NCI-H748 treated with DMSO at 0.1 percent for 48 hours (cell line): ENCODE data around the gene PACSIN2.

Experiments used
- DNase-seq: peaks from one replicate; lab custom pipeline; 2025; lab: John Stamatoyannopoulos, UW

The PACSIN2 gene

DNA sequence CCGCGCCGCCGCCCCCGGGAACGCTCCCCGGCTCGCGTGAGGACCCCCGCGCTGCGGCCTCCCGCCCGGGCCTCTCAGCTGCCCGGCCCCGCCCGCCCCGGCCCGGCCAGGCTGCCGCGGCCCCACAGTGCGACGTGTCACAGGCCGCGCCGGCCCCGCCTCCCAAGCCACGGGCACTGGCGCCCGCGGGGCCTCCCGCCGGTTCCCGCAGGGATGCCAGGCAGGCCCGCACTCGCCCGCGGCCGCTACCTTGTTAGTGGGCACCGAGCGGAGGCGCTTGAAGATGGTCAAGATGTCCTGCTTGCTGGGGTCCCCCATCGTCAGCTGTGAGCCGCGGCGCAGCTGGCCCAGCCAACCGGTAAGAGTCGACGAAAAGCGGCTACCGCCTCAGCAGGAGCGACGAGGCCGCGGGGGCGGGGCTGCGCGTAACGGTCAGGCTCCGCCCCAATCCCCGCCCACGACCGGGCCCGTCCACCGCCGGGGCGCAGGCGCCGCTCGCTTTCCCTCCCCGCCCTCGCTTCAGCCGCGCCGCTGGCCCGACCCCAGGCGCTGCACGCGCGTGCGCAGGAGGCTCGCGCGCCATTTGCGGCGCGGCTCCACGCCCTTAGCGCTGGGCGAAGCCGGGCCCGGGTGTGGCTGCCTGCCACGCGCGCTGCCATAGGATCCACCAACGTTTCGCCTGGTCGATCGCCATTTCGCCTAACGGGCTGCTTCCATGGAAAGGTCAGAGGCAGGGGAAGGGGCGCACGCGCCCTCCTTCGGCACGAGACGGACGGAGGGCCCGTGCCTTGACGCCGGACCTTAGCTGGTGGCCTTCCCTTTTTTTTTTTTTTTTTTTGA, 157.9 kb downstream of the PACSIN2 start, which contains the start of gene ARFGAP3:
ARFGAP3 (minus strand) TSS at position 409 of the 840 bp plus-strand sequence; CDS start at position 318, 91 bp downstream.
- peak; percentile 80 for DNase-seq

DNA sequence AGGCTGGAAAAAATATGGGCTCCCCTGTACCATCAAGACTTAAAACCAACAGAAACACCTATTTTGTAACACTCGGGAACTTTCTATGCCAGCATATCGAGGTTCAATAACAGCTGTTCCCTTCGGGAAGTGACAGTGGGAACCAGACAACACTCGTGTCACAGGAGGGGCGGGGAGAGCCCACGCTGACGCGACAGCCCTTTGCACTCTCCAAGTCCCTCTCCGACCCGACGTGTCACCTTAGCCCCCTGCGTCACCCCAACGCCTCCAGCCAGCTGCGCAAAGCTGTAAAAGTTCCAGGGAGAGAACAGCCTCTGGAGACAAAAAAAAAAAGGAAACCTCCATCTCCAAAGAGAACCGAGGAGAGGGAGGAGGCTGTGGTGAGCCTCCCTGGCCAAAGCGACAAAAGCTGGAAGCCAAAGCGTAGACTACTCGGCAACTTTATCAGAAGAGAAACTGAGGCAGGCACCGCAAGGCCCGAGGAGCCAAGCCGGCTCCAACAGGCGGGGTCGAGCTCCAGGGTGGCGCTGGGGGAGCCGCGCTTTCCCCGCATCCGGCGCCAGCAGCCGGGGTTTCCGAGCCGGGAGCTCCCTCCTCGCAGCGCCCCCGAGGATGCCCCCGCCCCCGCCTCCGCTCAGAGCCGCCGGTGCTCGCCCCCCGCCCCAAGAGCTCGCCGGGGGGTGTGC, 158.6 kb downstream of the PACSIN2 start:
- DNase-seq = peak; percentile 12

DNA sequence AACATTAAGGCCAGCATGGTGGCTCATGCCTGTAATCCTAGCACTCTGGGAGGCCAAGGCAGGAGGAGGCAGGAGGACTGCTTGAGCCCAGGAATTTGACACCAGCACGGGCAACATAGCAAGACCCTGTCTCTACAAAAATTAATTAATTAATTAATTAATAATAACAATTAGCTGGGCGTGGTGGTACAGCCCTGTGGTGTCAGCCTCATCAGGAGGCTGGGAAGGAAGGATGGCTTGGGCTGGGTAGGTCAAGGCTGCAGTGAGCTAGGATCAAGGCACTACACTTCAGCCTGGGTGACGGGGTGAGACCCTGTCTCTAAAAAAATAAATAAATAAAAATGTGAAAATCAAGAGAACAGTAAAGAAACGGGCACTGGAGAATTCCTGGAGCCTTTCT, 159.2 kb downstream of the PACSIN2 start:
- no peak for DNase-seq

DNA sequence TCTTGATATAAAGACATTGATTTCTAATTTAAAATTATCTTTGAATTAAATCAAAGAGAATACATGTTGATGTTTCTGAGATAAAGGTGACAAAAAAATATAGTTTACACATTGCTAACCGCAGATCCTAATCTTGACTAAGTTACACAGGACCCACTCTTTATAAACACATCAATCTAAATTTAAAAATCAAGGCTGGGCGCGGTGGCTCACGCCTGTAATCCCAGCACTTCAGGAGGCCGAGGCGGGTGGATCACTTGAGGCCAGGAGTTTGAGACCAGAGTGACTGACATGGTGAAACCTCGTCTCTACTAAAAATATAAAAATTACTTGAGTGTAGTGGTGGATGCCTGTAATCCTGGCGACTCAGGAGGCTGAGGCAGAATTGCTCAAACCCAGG, 159.7 kb downstream of the PACSIN2 start:
- no peak for DNase-seq

DNA sequence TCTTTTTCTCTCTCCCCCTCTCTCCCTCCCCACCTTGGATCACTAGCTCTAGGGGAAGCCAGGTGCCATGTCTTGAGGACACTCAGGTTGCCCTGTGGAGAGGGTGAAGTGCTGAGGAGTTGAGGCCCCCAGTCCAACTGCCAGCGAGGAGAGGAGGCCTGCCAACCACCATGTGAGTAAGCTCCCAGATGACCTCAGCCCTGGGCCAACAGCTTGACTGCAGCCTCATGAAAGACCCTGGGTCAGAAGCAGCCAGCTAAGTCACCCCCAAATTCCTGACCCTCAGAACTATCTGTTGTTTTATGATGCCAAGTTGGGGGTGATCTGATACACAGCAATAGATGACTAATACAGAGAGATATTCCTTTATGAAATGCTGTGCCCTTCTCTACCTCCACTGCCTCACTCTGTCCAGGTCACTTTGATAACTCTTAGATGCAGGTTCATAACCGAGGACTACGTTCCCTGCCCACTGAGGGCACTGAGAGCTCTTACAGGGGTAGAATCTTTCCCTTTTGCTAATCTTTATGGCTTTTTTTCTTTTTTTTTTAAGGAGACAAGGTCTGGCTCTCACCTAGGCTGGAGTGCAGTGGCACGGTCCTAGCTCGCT, 165.9 kb downstream of the PACSIN2 start:
- DNase-seq = no peak

DNA sequence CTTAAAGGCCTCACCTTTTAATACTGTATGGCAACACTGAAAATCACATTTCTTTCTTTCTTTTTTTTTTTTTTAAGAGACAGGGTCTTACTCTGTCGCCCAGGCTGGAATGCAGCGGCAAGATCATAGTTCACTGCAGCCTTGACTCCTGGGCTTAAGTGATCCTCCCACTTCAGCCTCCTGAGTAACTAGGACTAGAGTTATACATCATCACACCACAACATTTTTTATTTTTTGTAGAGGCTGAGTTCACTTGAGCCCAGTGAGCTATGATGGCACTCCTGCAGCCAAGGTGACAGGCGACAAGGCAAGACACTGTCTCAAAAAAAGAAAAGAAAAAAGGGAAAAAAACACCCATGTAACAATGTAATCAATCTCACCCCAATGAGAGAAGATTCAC, 167.8 kb downstream of the PACSIN2 start:
- no peak for DNase-seq

DNA sequence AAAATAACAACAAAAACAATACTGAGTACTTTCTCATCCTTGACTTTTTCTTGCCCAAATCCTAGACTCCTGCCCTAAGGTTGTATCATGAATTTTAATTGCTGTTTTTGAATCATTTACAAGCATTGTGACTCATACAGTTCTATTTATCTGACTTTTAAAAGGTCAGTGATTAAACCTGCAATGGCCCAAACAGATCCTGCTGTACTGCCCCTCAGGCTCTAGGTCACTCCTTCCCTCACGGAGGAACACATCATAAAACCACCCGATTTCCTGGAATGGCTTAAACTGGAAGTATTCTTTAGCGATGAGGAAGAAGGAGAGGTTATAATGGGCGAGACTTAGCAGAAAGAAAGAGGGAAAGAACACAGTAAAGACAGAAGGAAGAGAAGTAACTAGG, 170.2 kb downstream of the PACSIN2 start:
- DNase-seq = no peak

DNA sequence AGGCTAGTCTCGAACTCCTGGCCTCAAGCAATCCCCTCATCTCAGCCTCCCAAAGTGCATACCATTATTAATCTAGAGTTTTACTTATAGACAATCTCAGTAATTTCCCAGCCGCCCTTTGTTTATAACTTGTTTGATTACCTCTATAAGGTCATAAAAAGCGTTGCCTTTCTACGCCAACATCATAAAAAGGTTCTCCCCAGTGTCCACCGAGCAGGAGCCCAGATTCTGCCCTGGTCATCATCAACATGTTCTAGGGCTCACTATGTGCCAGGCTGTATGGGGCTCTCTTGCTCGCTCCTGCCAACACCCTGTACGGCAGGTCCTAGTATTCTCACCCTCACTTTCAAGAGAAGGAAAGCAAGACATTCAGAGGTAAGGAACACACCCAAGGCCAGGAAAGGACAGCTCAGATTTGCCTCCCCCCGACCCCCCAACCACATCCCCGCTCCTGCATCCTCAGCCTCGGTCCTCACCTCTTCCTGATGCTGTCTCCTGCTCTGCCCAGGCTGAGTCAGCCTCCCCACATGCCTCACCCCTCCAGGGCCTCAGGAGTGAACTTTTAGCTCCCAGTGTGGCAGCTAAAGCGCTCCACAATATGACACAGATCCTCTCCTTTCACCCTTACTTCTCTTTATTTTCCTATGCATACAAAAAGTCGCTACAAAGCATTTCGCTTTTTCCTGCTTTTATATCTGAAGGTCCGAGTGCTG, 172.1 kb downstream of the PACSIN2 start:
- no peak for DNase-seq

DNA sequence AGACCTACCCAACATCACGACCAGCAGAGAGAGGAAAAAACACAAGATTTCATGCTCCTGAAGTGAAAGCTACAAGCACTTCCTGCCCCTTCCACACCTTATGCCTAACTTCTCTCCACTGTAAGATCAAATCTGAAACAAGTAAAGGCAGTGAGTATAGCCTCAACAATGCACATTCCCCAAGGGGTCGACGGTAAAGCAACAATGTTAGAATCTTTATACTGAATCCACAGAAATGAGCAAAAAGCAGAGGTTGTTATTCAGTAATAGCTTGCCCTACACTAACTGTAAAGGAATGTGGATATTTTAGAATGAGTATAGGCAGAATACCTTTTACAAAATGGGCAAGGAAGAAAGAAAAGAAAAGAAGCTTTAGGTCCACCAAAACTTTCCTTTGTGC, 173.5 kb downstream of the PACSIN2 start:
- DNase-seq = no peak

DNA sequence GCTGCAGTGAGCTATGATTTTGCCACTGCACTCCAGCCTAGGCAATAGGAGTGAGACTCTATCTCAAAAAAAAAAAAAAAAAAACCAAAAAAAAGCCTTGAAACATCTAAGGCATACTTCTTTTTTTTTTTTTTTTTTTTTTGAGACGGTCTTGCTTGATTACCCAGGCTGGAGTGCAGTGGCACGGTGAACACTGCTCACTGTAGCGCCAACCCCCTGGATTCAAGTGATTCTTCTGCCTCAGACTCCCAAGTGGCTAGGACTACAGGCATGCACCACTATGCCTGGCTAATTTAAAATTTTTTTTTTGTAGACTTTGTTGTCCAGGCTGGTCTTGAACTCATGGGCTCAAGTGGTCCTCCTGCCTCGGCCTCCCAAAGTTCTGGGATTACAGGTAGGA, 177.4 kb downstream of the PACSIN2 start:
- DNase-seq = no peak

DNA sequence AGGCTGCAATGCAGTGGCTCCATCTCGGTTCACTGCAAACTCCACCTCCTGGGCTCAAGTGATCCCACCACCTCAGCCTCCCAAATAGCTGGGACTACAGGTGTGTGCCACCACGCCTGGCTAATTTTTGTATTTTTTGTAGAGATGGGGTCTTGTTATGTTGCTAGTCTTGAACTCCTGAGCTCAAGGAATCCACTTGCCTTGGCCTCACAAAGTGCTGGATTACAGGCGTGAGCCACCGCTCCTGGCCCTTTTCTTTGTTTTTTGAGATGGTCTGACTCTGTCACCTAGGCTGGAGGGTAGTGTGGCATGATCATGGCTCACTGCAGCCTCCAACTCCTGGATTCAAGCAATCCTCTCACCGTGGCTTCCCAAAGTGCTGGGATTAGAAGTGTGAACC, 178.9 kb downstream of the PACSIN2 start:
- DNase-seq = no peak

DNA sequence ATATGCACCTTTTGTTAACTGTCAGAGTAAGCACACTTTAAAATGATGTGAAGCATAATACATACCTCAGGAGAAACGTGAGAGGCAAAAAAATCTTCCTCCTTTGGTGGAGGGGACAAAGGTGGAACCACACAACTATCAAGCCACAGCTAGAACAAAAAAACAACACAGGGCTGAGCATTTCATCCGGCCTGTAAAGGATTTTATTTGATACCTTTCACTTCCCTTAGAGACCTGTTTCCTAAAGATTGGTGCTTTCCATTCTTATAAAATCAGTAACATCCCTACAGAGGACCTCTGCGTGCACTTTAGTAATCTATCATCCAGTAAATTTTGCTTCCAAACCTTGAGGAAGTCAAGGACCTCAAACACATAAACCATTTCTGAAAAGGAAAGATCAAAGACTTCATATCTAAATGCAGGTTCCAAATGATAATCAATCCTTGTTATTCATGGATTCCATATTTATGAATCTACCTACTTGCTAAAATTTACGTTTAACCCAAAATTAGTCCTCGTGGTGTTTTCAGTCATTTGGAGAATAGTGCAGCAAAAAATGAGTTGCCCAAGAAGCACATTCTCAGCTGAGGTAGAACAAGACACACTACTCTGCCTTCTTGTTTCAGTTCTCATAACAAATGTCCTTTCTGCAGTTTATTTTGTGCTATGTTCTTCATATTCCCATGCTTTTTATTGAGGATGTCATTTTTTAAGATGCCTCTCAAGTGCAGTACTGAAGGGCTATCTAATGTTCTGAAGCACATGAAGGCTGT, 180.6 kb downstream of the PACSIN2 start:
- no peak for DNase-seq

DNA sequence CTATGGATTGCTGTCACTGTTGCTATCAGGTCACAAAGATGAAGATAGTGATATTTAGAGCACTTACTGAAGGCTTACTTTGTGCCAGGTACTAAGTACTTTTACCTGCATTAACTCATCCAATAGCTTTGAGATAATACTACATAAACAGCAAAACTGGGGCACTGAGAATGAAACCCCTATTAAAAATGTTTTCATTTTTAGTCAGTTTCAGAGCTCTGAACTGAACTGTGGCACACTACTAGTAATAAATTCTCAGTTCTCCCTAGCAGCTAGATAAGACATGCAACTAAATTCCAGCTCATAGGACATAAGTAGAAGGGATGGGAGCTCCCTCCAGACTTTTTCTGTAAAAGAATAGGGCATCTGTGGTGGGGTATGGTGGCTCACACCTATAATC, 181.8 kb downstream of the PACSIN2 start:
- DNase-seq = no peak

DNA sequence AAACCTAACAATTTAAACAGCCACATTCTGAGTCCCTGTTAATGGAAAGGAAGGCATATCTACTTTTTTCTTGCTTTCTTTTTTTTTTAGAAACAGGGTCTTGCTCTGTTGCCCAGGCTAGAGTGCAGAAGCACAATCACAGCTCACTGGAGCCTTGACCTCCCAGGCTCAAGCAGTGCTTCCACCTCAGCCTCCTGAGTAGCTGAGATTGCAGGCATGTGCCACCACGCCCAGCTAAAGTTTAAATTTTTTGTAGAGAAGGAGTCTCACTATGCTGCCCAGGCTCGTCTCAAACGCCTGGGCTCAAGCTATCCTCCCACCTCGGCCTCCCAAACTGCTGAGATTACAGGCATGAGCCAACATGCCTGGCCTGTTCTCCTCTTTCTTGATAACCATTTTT, 183.2 kb downstream of the PACSIN2 start:
- no peak for DNase-seq

DNA sequence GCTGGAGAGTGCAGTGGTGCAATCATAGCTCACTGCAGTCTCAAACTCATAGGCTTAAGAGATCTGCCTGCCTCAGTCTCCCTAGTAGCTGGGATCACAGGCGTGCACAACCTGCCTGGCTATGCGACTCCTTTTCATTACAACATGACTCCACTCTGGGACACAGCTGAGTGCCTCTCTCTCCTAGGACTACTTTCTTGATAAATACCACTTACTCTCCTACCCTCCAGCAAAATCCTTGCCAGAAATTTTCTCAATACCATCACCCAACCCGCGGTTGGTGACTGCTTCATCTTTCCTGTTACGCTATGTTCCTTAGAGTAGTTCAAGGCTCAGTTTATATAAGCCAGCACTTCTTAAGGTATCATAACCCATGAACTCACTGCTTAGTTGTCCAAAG, 184.8 kb downstream of the PACSIN2 start:
- no peak for DNase-seq

DNA sequence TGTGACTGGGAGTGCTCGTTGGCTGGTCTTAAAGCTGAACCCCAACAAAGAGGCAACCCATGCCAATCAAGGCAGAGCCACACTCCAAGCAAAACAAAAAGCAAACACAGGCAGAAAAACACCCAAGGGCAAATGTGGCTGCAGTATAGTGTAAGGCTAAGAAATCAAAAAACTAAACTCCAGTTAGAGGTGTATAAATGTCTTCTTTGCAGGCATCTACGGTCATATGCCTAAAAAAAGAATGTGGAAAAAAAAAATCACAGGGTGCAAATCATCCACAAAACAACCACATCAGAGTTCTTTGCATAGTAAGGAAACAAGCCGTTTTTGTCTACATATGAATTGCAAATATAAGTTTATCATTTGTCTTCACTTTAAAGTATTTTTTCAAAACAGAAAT, 185.6 kb downstream of the PACSIN2 start:
- no peak for DNase-seq

DNA sequence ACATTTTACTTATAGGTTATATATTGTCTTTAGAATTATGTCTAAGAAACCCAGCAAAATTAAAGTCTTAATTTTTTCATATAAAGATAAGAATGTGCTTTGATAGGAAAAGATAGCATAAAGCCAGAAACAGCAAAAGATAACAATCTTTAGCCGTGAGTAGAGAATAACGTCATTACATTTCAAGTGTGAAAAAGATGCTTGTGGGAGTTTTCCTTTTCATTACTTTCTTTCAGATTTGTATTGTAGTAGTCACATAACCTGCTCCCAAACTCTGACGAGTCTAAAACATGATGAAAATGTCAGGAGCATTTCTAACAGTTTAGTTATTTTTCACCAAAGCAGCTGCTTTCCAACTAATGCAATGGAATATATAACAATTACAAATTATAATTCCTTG, 189.2 kb downstream of the PACSIN2 start:
- DNase-seq = no peak

DNA sequence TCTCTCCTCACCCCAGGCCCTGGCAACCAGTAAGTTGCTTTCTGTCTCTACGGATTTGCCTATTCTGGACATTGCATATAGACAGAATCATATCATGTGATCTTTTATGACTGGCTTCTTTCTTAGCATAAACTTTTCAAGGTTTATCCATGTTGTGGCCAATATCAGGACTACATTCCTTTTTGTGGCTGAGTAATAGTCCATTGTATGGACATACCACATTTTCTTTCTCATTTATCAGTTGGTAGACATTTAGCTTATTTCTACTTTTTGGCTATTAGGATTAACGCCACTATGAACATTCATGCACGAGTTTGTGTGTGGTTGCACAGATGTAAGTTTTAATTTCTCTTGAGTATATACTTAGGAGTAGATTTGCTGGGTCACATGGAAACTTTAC, 193.6 kb downstream of the PACSIN2 start:
- DNase-seq = no peak

DNA sequence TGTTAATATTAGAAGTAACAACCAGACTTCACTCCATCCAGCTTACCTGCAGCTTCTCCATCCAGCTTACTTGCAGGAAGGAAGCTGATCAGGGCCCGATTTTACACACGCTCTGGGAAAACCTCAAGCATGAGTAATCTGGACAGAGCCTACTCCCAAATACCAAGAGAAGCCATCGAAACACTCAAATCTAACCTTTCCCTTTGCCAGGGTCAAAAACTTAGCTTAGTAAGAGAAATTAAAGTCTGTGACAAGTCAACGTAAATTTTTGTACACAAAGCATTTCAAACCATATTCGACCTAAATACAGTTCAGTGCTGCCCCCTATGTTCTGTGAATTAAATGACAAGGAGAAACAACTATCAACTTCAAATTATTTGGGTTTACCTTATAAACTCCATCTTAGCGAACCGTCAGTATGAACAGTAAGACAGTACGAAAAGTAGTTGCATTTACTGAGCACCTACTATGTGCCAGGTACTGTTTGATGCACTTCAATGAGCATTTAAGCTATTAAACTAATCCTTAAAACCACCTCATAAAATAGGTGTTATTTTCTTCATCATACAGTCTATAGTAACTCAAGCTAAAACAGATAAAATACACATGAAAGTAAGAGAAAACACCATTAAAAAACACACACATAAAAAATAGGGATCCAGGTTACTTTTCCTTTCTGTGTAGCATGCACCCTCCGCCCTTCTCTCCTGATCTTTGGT, 194.7 kb downstream of the PACSIN2 start:
- DNase-seq = peak; percentile 42
